GM19035 (cell line): Measurements from ENCODE around the gene PNCK.
"Not testable (repeated sequence)": the region's sequence is repeated elsewhere in the genome, so short reads cannot be mapped to it uniquely, and the experiment has no call there.

Experiments used
- ATAC-seq: cut with Tn5 transposase; IDR thresholded peaks from one replicate; pipeline ENCODE4 v1.9.1; 2021; ENCODE audit not compliant: unreplicated experiment

Gene PNCK

DNA sequence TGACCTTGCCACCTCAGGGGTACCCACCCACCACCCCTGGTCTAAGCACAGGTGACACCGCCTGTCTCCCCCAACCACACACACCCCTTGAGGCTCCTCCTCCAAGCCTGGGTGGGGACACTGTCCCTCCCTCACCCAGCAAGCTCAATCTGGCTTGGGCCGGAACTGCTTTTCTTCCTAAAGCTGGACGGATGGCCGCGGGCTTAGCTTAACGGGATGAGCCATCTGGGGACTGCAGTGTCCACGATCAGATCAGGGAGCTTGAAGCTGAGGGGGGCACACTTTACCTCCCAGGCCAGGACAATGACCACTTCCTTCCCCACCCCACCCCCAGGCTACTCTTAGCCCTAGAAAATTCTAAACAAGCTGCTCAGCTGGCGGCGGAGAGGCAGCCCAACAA is 13.1 kb upstream of the PNCK start:
- no peak for ATAC-seq

DNA sequence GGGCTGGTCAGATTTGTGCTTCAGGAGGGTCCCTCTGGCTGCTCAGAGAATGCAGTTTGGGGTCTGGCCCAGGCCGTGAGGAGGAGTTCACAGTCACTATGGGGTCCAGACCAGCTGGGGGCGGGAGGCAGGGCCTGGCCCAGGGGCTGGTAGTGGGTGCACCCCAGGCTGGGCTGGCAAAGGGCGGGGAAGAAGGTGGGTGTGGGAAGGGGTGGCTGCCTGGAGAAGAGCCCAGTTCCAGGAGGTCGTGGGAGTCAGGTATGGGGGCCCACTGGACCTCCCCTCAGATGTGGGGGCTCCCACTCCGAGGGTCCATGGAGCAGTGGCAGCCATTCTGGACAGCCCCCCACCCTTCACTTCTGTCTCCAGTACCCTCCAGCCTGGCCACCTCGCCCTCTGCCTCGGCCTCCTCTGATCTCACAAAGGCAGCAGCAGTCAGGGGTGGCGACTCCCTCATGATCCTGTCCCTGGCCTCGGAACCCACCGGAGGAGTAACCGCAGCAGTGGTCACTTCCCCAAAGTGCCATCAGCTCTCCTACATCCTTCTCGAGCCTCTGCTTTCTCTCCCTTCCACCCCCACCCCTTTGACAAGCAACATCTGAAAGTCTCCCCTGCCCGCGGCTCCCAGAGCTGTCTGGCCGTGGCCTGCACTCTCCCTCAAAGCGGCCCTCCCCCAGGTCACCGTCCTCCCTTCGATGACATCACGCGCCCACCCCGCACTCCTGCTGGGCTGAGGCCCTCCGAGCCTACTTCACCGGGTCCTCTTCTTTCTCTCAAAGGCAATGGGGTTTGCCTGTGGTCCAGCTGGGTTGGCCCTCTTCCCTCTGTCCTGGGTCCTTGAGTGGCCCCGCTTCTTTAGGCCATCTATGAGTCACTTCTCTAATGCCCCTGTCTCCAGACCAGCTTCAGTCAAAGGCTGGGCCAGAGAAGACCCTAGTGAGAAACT is 12.4 kb upstream of the PNCK start:
- no peak for ATAC-seq

DNA sequence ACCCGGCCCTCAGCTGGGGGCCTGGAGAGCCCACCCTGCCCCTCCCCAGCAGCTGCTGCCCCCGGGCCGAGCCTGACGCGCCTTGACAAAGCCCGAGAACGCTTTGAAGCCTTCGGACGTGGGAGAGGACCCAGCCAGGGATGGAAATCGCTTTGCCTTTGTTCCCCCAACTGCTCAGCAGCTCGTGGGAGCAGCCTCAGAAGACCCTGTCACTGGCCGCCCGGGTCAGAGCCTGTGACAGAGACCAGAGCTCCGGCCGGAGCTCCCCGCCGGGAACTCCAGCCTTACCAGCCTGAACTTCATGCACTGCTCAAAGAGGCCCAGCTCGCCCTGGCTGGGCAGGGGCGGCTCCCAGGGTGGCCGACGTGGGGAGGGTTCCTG is 11.5 kb upstream of the PNCK start:
- ATAC-seq: no peak

DNA sequence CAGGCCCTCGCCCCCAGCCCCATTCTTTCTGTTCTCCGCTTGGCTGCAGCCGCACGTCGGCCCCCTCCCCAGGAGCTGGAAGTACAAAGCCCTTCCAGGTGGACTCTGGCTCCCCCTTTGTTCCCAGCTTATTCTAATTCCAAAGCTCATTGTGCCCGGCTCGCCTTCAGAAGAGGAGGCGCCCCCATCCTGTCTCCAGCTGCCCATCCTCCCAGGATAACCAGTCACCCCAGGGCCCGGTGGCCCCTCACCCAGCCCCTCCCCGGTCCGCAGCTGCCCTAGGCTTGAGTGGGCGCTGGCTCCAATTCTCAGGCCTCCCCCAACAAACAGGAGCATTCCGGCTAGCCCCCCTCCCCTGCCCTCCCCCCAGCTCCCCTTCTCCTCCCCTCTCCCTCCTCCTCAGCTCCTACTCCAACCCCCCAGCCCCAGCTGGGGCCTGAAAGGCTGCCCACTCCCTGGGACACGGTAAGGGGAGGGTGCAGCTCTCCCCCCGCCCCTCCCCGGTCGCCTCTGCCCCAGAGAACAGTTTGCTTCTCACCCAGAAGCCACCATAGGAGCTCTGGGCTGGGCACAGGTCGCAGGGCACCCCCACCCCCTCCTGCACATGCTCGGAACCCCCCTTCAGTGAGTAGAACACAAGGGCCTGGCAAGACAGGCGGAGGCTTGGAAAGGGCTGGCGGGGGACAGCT is 11.0 kb upstream of the PNCK start:
- no peak for ATAC-seq

DNA sequence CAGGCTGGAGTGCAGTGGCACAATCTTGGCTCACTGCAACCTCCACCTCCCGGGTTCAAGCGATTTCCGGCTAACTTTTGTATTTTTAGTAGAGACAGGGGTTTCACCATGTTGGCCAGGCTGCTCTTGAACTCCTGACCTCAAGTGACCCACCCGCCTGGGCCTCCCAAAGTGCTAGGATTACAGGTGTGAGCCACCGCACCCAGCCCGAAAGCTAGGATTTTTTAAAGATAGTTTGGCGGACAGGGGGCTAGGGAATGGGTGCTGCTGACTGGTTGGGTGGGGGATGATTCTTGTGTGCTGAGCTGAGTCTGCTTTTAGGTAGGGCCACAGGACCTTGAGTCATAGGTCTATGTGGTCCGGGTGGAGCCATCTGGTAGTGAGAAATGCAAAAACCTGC is 9.9 kb upstream of the PNCK start:
- ATAC-seq: not testable (repeated sequence)

GRCh38 chrX:153681175-153681574 is 7.6 kb upstream of the PNCK start:
- ATAC-seq: no peak

GRCh38 chrX:153674219-153674851 is 722 bp upstream of the PNCK start:
- no peak for ATAC-seq

DNA sequence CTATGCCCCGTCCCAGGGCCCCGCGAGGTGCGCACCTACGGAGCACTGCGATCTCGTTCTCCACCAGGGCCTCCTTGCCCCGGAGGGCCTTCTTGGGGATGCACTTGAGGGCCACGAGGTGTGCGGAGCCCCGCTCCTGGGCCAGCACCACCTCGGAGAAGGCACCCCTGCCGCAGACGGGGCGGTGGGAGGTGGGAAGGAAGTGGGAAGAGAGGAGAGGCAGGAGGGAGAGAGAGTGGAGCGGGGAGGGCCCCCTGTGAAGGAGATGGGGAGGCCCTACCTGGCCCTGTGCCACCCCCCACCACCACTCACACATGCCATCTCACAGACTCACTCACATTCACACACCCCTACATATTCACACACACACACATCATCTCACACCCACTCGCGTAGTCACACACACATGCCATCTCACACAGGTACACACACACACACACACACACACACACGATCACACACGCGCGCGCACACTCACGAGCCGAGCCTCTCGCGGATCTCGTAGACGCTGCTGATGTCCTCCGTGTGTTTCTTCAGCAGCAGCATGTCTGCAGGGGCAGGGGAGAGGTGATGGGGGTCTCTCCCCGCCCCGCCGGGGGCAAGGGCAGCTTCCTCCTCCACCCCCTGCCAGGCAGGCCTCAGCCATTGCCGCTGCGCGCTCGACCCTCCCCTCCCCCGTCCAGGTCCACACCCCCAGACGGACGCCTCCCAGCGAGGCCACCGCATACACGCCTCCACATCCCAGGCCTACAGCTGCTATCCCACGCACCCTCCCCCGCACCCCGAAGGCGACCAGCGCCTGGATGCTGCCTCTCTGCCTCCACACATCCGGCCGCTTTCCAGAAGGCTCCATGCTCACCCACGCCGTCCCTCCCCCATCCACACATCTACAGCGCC is 834 bp downstream of the PNCK start:
- no peak for ATAC-seq

DNA sequence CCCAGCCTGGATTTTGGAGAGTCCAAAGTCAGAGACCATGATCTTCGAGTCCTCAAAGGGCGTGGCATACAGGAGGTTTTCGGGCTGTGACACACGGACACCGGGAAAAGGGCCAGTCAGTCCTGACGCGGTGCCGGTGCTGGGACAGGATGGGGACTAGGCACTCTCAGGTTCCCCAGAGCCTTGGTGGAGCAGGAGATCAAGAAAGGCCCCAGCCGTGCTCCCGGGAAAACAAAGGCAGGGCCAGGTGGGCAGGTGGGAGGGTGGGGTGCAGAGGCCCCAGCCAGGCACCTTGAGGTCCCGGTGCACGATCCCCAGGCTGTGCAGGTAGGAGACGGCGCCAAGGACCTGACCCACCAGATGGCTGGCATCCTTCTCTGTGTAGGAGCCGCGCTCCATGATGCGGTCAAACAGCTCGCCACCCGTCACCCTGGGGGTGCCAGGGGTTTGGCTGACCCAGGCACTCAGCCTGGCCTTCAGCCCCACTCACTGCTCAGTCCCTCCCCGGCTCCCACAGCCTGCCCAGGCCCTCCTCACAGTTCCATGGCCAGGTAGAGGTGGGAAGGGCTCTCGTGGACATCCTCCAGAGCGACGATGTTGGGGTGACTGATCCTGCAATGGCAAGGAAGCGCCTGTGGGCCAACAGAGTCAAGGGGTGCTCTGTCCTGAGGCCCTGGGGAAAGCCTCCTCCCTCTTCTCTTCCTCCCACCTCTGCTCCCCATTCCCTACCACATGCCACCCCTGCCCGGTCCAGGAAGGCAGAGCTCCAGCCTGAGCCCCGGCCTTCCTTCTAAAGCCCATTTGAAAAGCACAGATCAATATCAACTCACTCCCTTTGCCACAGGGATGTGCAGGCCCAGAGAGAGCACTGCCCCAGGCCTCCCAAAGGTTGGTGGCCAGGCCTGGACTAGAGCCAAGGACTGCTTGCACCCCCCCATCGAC is 1.8 kb downstream of the PNCK start:
- no peak for ATAC-seq

- no peak for ATAC-seq
Observed at GRCh38 chrX:153670748-153671588, 2.6 kb downstream of the PNCK start.

GRCh38 chrX:153669901-153670731 is 3.5 kb downstream of the PNCK start:
- no peak for ATAC-seq

DNA sequence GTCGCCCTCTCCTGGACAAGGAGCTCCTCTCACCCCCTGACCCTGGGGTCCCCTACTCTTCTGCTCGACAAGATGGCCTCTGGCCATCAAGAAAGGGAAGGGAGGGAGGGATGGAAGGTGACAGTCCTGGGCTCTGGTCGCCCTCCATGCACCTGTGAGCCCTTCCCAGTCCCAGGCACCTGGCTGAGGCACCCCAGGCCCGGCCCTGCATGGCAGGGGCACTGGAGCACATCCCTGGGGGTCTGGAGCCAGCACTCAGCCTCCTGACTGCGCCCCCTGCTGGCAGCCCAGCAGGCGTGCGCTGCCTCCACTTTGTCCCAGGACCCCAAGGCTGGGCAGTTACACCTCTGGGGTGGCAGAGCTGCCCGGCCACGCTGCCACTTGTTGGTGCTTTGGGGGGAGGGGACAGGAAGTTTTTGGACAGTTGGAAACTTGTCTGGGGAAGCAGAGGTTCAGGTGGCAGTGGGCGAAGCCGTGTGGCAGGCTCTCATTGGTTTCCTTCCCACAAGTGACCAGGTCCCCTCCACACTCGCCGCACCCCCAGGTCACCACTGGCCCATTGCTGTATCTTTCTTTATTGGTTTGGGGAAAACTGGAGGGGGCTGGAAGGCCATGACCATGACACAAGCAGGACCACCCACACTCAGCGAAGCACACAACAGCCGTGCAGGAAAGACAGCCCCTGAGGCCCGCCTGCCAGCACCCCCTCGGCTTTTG is 4.3 kb downstream of the PNCK start:
- no peak for ATAC-seq

GRCh38 chrX:153668423-153669173 is 5.0 kb downstream of the PNCK start:
- ATAC-seq: no peak

DNA sequence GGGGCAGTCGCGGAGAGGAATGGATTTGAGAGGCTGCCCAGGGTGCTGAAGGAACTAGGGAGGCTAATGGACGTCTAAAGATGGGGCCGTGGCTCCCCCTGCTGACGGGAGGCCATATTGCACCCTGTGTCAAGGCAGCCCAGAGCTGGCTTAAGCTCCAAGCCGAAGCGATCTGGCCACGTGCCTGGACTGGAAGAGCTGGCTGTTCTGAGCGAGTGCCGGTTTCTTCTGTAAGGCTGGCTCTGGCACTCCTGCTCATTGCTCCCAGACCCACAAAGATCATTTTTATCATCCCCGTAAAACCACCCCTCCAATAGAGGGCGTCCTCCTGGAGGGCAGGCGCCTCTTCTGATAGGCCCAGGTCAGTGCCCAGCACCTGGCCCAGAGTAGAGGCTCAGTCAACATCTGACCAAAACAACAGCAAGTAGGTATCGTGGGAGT is 5.6 kb downstream of the PNCK start:
- peak; percentile 68 for ATAC-seq

DNA sequence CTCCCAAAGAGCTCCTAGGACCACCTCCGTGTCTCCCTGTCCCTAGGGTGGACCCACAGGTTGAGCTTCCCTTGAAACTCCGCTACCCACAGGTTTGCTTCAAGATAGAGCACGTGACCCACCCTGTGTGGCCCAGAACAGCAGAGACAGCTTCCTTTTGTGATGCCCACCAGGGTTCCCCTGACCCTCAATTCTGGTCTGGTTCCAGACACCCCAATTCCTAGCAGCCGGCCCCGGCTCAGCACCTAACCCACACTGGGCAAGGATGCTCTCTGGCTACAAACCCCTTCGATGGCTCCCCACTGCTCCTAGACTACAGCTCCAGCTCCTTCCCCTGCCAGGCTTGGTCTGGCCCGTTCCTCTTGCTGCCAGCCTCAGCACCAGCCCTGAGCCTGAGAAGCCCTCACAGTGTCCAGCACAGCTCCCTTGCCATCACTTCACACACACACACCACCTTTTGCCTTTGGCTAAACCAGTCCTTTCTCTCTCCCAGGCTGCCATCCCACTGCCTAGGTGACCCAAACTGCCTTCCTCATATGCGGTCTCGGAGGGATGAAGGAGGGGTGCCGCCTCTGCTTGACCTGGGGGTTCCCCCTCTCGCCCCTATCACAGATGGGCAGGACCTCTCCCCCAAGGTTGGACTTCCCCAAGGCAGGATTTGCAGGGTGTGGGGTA is 6.2 kb downstream of the PNCK start:
- no peak for ATAC-seq

DNA sequence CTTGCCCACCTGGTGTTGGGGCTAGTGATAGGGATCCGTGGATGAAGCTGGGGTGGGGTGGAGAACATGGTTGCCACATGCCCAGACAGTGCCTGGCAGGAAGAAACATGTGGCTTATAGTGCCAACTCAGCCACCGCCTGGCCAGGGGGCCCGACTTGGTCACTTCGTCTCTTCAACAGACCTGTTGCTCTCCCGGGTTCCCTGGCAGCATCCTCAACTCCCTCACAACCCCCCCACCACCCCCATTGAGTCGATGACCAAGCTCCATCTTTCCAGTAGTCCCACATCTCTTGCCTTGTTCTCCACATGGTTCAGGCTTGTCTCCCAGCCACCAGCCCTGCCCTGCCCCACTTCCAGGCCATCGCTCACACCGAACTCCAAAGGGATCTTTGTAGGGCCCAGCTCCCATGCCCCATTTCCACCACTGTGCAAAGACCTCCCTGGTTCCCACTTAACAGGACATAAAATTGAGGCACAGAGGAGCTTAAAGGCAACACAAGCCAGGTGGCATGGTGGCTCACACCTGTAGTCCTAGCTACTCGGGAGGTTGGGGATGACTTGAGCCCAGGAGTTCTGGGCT is 7.8 kb downstream of the PNCK start:
- ATAC-seq: no peak
